VCaP (cell line): ENCODE measurements around the gene PPARGC1A.

Source experiments
- H3K27ac ChIP-seq: fragments of 450-650 bp; 2 replicates; pipeline ENCODE4 v1.5.1; 2017
- TF ChIP-seq, protein P1 (sequence below): fragments of 450-650 bp; conservative IDR thresholded peaks from 2 replicates; pipeline ENCODE4 v1.5.1; 2017; ENCODE audit warnings: mild to moderate bottlenecking, moderate library complexity

PPARGC1A gene

DNA sequence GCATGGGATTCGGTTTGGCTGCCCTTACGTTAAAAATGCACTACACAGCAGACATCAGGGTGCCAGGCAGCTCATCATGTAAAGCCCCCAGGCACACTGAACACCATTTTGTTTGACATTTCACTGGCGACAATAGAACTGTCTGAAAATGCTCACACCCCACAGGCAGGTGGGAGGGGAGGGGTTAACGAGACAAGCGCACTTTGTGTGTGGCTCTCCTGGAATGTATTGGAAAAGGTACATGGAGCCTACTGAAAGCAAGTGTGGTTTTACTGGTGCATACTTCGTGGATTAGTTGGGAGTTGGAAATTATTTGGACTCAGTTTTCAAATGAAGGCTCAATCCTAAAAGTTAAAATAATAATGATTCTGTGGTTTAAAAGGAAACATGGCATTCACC, 31.6 kb upstream of the PPARGC1A start:
- TF ChIP-seq, protein P1, sequence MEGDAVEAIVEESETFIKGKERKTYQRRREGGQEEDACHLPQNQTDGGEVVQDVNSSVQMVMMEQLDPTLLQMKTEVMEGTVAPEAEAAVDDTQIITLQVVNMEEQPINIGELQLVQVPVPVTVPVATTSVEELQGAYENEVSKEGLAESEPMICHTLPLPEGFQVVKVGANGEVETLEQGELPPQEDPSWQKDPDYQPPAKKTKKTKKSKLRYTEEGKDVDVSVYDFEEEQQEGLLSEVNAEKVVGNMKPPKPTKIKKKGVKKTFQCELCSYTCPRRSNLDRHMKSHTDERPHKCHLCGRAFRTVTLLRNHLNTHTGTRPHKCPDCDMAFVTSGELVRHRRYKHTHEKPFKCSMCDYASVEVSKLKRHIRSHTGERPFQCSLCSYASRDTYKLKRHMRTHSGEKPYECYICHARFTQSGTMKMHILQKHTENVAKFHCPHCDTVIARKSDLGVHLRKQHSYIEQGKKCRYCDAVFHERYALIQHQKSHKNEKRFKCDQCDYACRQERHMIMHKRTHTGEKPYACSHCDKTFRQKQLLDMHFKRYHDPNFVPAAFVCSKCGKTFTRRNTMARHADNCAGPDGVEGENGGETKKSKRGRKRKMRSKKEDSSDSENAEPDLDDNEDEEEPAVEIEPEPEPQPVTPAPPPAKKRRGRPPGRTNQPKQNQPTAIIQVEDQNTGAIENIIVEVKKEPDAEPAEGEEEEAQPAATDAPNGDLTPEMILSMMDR: no peak
- no peak overlapping the region for H3K27ac ChIP-seq

DNA sequence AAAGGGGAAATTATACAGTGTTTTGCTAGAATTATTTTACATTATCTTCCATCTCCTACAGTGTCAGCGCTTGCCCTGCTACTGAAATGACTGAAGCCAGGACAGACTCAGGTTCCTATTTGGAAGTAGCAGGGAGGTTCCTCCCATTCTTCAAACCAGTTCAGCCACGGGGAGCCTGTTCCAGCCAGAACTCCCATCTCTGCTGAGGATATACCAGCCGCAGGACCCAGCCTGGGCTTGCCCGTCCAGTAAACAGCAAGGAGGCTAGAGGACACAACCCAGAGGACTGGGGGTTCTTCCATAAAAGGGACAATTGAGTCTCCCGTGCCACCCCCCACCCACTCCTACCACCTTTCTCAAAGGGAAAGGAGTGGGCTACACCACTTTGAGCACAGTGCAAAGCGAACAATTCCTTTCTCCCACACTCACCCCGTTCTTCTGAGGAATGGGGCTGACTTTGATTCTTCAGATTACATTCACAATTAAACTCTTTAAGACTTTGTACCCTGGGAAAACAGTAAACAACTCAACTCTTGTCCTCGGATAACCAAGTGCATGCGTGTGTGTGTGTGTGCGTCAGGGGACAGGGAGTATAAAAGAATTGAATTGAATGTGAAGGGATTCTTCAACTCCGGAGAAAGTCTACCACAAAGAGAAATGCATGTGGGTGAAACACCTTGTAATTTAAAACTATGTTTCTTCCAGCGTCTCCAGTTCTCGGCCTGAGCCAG, 31.0 kb upstream of the PPARGC1A start:
- H3K27ac ChIP-seq: no peak overlapping the region
- TF ChIP-seq, protein P1: no peak

DNA sequence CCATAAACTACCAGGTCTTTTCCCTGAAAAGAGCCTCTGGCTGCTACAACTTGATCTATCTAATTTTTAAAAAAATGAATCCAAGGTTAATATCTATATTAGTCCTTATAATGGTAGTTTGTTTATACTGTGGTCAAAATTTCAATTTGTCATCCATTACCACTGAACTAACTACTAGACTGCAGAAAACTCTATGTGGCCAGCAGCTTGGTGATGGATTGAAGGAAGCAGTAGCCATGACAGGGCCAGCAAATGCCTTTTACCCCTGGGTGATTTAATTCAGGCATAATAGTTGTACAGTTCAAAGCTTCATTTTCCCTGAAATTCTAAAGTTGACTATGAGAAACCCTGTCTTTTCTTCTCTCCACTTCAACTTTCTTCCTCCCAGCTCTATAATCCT, 30.4 kb upstream of the PPARGC1A start:
- H3K27ac ChIP-seq: no peak overlapping the region
- TF ChIP-seq, protein P1: no peak

DNA sequence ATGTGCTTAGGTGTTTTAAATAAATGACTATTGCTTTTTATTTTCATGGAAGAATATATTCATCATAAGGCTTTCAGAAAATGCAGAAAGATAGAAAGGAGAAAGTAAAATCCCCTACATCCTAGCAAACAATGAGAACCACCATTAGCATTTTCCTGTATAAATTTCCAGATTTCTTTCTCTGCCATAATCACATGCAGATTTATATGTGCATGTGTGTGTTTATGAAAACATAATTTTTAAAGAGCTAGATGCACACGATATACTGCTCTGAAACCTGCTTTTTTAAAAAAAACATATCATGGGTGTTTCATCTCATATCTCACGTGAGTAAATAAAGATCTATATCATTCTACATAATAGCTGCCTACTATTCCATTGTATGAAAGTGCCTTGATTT, 26.4 kb upstream of the PPARGC1A start:
- no peak overlapping the region for H3K27ac ChIP-seq
- TF ChIP-seq, protein P1: no peak

DNA sequence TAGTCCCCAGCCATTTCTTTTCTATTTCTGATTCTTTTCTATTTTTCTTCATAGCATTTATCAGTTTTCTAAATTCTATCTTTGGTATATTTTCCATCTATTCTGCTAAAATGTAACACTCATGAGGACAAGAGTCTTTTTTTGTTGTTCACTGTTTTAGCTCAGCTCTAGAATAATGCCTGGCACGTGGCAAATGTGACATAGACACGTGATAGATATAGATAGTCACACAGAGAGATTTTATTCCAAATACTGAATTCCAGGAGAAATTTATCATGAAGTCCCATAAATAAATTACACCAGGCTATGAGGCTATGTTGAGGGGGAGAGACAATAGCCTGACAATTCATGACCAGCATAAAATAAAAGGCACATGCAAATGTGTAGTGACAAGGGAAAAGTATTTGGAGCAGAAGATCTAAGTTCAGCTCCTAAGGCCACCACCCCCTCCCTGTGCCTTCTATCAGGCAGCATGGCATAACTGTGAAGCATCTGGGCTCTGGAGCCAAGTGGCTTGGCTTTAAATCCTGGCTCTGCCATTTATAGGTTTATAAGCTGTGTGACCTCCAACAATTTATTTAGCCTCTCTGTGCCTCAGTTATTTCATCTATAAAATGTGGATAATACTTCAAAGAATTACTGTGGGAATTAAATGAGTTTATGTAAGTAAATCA, 25.7 kb upstream of the PPARGC1A start:
- TF ChIP-seq, protein P1: no peak

DNA sequence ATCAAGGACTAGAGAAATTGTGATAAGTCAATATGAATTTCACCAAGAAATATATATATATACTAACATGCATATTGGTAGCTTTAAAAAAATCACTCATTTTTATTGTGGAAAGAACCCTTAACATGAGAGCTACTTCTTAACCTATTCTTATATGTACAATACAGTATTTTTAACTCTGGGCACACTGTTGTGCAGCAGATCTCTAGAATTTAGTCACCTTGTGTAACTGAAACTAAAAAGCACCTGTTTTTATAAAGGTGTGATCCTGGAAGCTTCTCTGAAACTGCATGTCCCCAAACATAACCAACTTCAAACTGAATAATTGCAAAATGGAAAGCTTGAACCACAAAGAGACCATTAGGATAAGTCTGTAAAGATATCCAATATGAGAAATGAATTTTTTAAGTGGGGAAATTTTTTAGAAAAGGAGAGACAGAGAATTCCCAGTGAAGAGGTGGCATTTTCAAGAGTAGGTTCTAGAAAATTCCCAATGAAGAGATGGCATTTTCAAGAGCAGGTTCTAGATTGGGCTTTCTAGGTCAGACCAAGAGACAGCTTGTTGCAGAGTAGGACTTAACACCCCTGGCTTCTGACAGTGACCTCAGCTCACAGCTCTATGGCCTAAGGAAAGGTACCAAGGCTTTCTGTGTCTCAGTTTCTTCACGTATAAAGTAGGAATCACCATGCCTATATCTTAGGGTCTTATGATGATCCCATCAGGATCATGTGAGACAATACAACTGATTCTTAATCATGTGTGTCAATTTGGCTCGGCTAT, 22.0 kb upstream of the PPARGC1A start:
- TF ChIP-seq, protein P1: no peak
- no peak overlapping the region for H3K27ac ChIP-seq

More for the DNA sequence above, 25.7 kb upstream of the PPARGC1A start:
- no peak overlapping the region for H3K27ac ChIP-seq

DNA sequence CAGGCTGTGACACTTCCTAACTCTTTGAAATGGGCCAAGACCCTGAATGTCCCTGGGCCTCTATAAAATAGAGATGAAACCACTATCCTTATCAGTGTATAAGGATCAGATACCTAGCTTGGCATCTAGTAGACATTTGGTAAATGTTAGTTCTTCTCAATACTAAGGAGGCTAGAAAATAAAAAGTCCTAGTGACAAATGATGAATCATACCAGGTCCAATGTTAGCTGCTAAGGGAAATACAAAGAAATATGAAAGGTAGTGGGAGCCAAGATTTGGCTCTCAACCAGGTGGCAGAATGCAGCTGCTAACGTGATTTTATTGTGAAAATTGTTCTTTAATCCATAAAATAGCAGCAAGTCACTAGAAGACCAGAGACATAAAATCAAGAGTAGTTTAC, 19.8 kb upstream of the PPARGC1A start:
- no peak overlapping the region for H3K27ac ChIP-seq
- TF ChIP-seq, protein P1: no peak
